Body of pancreas (tissue), 4 donors: ENCODE data around the gene MAP4K5.

Experiments used
- POLR2A ChIP-seq, 3 donors: fragments of 450-650 bp; IDR thresholded peaks; one replicate each; pipeline ENCODE4 v1.6.1; 2016; ENCODE audit warnings: antibody characterized with exemption in 3 of 3, mild to moderate bottlenecking in 2 of 3
- TF ChIP-seq, protein P1 (sequence below), 7 experiments: fragments of 450-650 bp in 4 of 7; fragments of 200-600 bp in 3 of 7; sonication (generic) in 3 of 7; IDR thresholded peaks; one replicate each; pipeline ENCODE4 v1.5.1; 2016 to 2019; ENCODE audit warnings: antibody characterized with exemption in 7 of 7

DNA sequence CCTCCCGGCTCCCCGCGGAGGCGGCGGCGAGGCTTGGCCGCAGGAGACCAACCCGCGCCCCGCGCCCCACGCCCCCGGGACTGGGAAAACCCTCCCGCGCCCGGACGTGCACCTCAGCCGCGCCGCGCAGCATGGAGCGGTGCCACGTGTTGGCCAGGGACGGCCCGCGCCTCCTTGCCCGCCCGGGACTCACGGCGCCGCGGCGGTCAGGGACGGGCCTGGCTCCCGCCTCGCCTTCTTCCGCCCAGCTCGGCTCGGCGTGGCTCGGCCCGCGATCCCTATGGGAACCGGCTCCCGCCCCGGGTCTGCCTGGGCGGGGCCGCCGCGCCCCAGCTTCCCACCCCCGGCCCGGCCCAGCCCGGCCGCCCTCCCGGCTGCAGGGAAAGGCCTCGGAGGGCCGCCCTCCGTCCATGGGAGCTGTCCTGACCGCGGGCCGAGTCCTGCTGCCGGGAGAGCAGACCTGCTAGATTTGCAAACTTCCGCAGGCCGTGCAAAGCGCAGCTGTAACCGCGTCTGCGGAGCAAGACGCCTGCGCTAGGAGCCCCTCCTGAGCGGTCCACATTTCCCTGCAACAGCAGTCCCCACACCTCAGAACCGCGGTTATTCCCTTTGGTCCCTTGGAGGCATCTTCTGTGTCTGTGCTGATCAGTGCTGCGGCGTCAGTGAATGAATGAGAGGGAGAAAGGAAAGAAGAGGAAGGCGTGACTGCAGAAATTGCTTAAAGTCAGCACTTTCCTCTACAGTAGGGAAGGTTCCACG, 135.6 kb downstream of the MAP4K5 start, which contains the start of gene CDKL1:
- TF ChIP-seq POLR2A (IDR thresholded peaks at IDR 0.05), result peak; percentile 32 to 61 (median 44)
- TF ChIP-seq, protein P1, sequence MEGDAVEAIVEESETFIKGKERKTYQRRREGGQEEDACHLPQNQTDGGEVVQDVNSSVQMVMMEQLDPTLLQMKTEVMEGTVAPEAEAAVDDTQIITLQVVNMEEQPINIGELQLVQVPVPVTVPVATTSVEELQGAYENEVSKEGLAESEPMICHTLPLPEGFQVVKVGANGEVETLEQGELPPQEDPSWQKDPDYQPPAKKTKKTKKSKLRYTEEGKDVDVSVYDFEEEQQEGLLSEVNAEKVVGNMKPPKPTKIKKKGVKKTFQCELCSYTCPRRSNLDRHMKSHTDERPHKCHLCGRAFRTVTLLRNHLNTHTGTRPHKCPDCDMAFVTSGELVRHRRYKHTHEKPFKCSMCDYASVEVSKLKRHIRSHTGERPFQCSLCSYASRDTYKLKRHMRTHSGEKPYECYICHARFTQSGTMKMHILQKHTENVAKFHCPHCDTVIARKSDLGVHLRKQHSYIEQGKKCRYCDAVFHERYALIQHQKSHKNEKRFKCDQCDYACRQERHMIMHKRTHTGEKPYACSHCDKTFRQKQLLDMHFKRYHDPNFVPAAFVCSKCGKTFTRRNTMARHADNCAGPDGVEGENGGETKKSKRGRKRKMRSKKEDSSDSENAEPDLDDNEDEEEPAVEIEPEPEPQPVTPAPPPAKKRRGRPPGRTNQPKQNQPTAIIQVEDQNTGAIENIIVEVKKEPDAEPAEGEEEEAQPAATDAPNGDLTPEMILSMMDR (IDR thresholded peaks at IDR 0.05), result no peak
